ENCODE results near the gene HNF1B.

HNF1B gene

DNA sequence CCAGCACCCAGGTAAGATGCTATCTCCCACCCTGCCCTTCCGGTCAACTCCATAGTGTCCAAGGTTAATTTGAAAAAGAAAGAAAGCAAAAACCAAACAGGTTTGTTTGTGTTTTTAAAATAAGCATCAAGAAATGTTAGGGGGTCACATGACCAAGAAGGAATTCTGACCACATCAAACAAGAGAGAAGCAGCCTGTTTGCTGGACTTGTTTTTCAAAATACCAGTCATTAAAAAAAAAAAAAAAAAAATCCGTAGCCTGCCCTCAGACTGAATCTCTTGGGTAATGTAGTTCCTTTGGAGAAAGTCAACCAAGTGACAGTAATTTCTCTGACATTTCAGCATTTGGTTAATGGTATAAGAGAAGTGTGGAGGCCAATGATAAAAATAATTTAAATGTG, 38.4 kb downstream of the HNF1B start:
- no peak for TF ChIP-seq CTCF (IDR thresholded peaks at IDR 0.05; ENCODE audit: low read depth, low read length, missing control alignments)
- no peak for DNase-seq (ENCODE audit: low read depth)
- in situ Hi-C loops (cut with HindIII; ENCODE audit: low sequenced_read_pairs): no loop called here
- no peak overlapping the region for H3K4me3 ChIP-seq (ENCODE audit: low read depth, low read length)

GRCh38 chr17:37702598-37702997, 42.3 kb downstream of the HNF1B start:
- in situ Hi-C loops (cut with HindIII; ENCODE audit: low sequenced_read_pairs): no loop called here
- TF ChIP-seq CTCF (IDR thresholded peaks at IDR 0.05; ENCODE audit: low read depth, low read length, missing control alignments): no peak
- H3K4me3 ChIP-seq (ENCODE audit: low read depth, low read length): no peak overlapping the region

GRCh38 chr17:37701496-37701898, 43.4 kb downstream of the HNF1B start:
- in situ Hi-C loops (cut with HindIII; ENCODE audit: low sequenced_read_pairs): no loop called here
- no peak for DNase-seq (ENCODE audit: low read depth)
- peak; percentile 54 for TF ChIP-seq CTCF (IDR thresholded peaks at IDR 0.05; ENCODE audit: low read depth, low read length, missing control alignments)
- H3K4me3 ChIP-seq (ENCODE audit: low read depth, low read length): no peak overlapping the region

More at GRCh38 chr17:37702598-37702997, 42.3 kb downstream of the HNF1B start:
- peak; percentile 71 for DNase-seq (ENCODE audit: low read depth)

DNA sequence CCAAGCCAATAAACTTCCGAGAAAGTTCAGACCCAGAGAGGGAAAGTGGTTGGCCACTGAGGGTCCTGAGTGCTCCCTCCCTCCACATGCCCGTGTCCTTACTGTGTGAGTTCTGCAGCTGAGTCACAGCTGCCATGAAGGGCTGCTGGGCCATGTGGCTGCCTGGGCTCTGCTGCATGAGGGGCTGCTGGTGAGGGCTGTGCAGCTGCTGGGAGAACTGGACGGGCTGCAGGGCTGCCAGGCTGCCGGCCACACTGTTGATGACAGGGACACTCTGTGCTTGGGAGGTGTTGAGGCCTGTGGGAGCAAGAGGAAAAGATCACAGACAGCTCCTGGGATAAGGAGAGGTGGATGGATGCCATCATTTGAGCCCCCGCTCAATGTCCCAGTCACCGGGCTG, 44.0 kb downstream of the HNF1B start:
- in situ Hi-C loops (cut with HindIII; ENCODE audit: low sequenced_read_pairs): no loop called here
- no peak for DNase-seq (ENCODE audit: low read depth)
- no peak for TF ChIP-seq CTCF (IDR thresholded peaks at IDR 0.05; ENCODE audit: low read depth, low read length, missing control alignments)
- no peak overlapping the region for H3K4me3 ChIP-seq (ENCODE audit: low read depth, low read length)

GRCh38 chr17:37699285-37699973, 45.4 kb downstream of the HNF1B start:
- TF ChIP-seq CTCF (IDR thresholded peaks at IDR 0.05; ENCODE audit: low read depth, low read length, missing control alignments): no peak
- no peak overlapping the region for H3K4me3 ChIP-seq (ENCODE audit: low read depth, low read length)
- DNase-seq (ENCODE audit: low read depth): no peak
- in situ Hi-C loops (cut with HindIII; ENCODE audit: low sequenced_read_pairs): no loop called here

GRCh38 chr17:37698911-37699255, 46.0 kb downstream of the HNF1B start:
- TF ChIP-seq CTCF (IDR thresholded peaks at IDR 0.05; ENCODE audit: low read depth, low read length, missing control alignments): no peak
- H3K4me3 ChIP-seq (ENCODE audit: low read depth, low read length): no peak overlapping the region
- DNase-seq (ENCODE audit: low read depth): no peak
- in situ Hi-C loops (cut with HindIII; ENCODE audit: low sequenced_read_pairs): no loop called here
